ENCODE results near the gene ZNF316. TPM values are rescaled to one million over a fixed set of nuclear protein-coding genes. Genes with fewer than 3 reads are reported as not detected.
A peak's percentile ranks its signal among the peaks of the same experiment; 100 is the strongest.

Gene ZNF316
- 10 to 100 TPM; 37.1 to 39.9 TPM for total RNA-seq
- total RNA-seq: 64.3 to 72.7 reads per million in 2 donors

DNA sequence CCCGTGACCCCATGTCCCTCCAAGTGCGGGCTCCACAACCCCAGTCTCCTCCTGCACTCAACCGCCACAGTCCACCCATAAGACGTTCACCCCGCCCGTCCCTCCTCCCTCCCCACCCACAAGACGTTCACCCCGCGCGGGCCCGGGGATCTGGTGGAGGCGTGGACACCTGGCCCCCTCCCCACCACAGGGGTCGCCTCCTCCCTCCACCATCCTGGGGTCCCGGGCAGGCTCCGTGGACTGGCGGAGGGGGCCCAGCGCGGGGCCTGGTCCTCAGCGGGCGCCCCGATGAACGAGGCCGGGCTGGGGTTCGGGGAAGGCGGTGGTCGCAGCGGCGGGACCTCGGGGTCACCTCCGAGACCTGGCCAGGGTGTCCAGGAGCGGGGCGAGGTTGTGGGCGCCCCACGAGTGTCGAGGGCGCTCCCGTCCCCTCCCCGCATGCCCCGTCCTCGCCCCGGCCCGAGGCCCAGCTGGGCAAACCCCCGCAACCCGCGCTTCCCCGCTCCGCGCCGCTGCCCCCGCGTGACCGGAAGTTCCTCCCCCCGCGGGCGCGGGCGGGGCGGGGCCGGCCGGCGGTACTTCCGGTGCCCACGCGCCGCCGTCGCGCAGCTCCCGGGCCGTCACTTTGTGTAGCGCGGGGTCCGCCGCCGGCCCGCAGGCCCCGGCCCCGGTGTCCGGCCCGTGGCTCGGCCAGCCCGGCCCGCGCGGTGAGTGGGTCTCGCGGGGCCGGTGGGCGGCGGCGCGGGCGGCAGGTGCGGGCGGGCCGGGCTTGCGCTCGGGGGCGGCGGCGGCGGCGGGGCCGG, at the start of gene ZNF316:
ZNF316 (plus strand) TSS at position 578 of the 803 bp plus-strand sequence. CDS start 5,092 bp downstream, outside the sequence.
- DNase-seq (peak; percentile 46 to 67 (median 53)), ATAC-seq (peak; percentile 67)
- Mint-ChIP-seq H3K27ac (peak within 1 kb of the TSS; percentile 92), H3K27me3 (no peaks in the 10 kb centered on the region), H3K36me3 (ENCODE audit: low read depth) (no peaks in the 10 kb centered on the region), H3K4me3 (peak within 1 kb of the TSS; percentile 90), H3K4me1 (peaks cover 28% of the 10 kb centered on the region)
- no peaks in the 10 kb centered on the region for H3K9me3 ChIP-seq (ENCODE audit: control insufficient read depth, low read length, poor library complexity, severe bottlenecking)

- DNase-seq (no peak), ATAC-seq (no peak)
- Mint-ChIP-seq H3K36me3 (ENCODE audit: low read depth) (peaks cover 2% of the 10 kb centered on the region), H3K4me1 (peaks cover 12% of the 10 kb centered on the region), H3K27me3 (no peaks in the 10 kb centered on the region), H3K27ac (peak overlapping the region; percentile 57), H3K4me3 (peak overlapping the region; percentile 43)
- H3K9me3 ChIP-seq (ENCODE audit: control insufficient read depth, low read length, poor library complexity, severe bottlenecking): no peaks in the 10 kb centered on the region
Observed at GRCh38 chr7:6588566-6588965, 48.6 kb upstream of the ZNF316 start.

GRCh38 chr7:6589151-6589828, 47.8 kb upstream of the ZNF316 start:
- H3K4me1 Mint-ChIP-seq: peaks cover 12% of the 10 kb centered on the region
- peak overlapping the region; percentile 57 for H3K27ac Mint-ChIP-seq
- H3K9me3 ChIP-seq (ENCODE audit: control insufficient read depth, low read length, poor library complexity, severe bottlenecking): no peaks in the 10 kb centered on the region
- H3K36me3 Mint-ChIP-seq (ENCODE audit: low read depth): peaks cover 2% of the 10 kb centered on the region
- ATAC-seq: no peak
- no peaks in the 10 kb centered on the region for H3K27me3 Mint-ChIP-seq
- DNase-seq: no peak
- peak overlapping the region; percentile 66 for H3K4me3 Mint-ChIP-seq

DNA sequence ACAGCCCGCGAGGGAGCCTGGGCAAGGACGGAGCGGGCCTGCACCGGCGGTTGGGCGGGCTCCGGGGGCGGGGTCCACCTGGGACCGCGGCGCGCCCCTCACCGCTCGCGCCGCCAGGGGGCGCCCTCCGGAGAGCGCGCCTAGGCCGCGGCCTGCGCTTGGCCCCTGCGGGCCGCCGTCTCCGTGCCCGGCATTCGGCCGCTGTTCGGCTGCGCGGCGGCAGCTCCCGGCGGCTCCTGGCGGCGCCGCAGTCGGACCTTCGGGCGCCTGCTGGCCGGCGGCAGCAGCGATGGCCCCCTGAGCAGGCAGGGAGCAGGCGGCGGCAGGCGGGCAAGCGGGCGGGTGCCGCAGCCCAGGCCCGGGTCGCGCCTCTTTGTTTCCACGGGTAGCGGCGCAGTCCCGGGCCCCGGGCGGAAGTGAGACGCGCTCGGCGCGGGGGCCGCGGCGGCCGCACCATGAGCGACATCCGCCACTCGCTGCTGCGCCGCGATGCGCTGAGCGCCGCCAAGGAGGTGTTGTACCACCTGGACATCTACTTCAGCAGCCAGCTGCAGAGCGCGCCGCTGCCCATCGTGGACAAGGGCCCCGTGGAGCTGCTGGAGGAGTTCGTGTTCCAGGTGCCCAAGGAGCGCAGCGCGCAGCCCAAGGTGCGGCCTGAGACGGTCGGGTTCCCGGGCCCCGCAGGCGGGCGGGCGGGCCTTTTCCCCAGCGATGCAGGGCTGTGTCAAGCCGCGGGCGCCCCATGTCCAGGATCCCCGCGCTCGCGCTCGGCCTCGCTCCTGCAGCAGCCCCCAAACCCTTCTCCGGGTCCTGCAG, 47.1 kb upstream of the ZNF316 start, which contains the start of gene INTS15:
INTS15 (plus strand) TSS at position 193 of the 816 bp plus-strand sequence; CDS start at position 456, 263 bp downstream.
- peak within 1 kb of the TSS; percentile 96 for H3K27ac Mint-ChIP-seq
- H3K36me3 Mint-ChIP-seq (ENCODE audit: low read depth): no peaks in the 10 kb centered on the region
- H3K27me3 Mint-ChIP-seq: no peaks in the 10 kb centered on the region
- peak within 1 kb of the TSS; percentile 97 for H3K4me3 Mint-ChIP-seq
- DNase-seq (peak; percentile 77 to 85 (median 85)), ATAC-seq (peak; percentile 92)
- no peaks in the 10 kb centered on the region for H3K9me3 ChIP-seq (ENCODE audit: control insufficient read depth, low read length, poor library complexity, severe bottlenecking)
- peaks cover 12% of the 10 kb centered on the region for H3K4me1 Mint-ChIP-seq

DNA sequence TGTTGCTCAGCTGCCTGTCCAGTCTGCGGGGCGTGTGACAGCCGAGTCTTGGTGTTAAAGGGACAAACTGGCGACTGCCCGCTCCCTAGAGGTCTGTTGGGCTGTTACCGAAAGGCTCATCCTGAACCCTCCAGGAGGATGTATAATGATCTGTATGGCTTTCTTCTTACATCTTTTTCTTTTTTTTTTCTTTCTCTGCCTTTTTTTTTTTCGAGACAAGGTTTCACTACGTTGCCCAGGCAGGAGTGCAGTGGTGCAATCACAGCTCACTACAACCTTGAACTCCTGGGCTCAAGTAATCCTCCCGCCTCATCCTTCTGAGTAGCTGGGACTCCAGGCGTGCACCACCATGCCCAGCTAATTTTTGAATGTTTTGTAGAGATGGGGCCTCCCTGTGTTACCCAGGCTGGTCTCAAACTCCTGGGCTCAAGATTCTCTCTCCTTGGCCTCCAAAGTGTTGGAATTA, 46.4 kb upstream of the ZNF316 start:
- Mint-ChIP-seq H3K4me1 (peaks cover 12% of the 10 kb centered on the region), H3K36me3 (ENCODE audit: low read depth) (no peaks in the 10 kb centered on the region), H3K27ac (peak overlapping the region; percentile 96), H3K27me3 (no peaks in the 10 kb centered on the region), H3K4me3 (peak overlapping the region; percentile 97)
- H3K9me3 ChIP-seq (ENCODE audit: control insufficient read depth, low read length, poor library complexity, severe bottlenecking): no peaks in the 10 kb centered on the region
- ATAC-seq (no peak), DNase-seq (no peak)

- H3K27me3 Mint-ChIP-seq: no peaks in the 10 kb centered on the region
- no peak overlapping the region for H3K4me3 Mint-ChIP-seq
- peaks cover 9% of the 10 kb centered on the region for H3K4me1 Mint-ChIP-seq
- ATAC-seq (no peak), DNase-seq (no peak)
- H3K9me3 ChIP-seq (ENCODE audit: control insufficient read depth, low read length, poor library complexity, severe bottlenecking): no peaks in the 10 kb centered on the region
- no peak overlapping the region for H3K27ac Mint-ChIP-seq
- no peaks in the 10 kb centered on the region for H3K36me3 Mint-ChIP-seq (ENCODE audit: low read depth)
Observed at GRCh38 chr7:6600093-6600492, 37.0 kb upstream of the ZNF316 start.

- H3K36me3 Mint-ChIP-seq (ENCODE audit: low read depth): no peaks in the 10 kb centered on the region
- peaks cover 12% of the 10 kb centered on the region for H3K4me1 Mint-ChIP-seq
- H3K9me3 ChIP-seq (ENCODE audit: control insufficient read depth, low read length, poor library complexity, severe bottlenecking): no peaks in the 10 kb centered on the region
- no peak overlapping the region for H3K27ac Mint-ChIP-seq
- no peak for DNase-seq
- no peak for ATAC-seq
- H3K27me3 Mint-ChIP-seq: no peaks in the 10 kb centered on the region
- H3K4me3 Mint-ChIP-seq: no peak overlapping the region
Observed at GRCh38 chr7:6604458-6604857, 32.7 kb upstream of the ZNF316 start.

- Mint-ChIP-seq H3K36me3 (ENCODE audit: low read depth) (no peaks in the 10 kb centered on the region), H3K27me3 (no peaks in the 10 kb centered on the region), H3K4me3 (no peak overlapping the region), H3K27ac (no peak overlapping the region), H3K4me1 (peaks cover 10% of the 10 kb centered on the region)
- H3K9me3 ChIP-seq (ENCODE audit: control insufficient read depth, low read length, poor library complexity, severe bottlenecking): no peaks in the 10 kb centered on the region
- ATAC-seq (no peak), DNase-seq (no peak)
Observed at GRCh38 chr7:6606866-6607583, 30.1 kb upstream of the ZNF316 start.

GRCh38 chr7:6607651-6608051, 29.5 kb upstream of the ZNF316 start:
- Mint-ChIP-seq H3K27me3 (no peaks in the 10 kb centered on the region), H3K4me1 (peaks cover 9% of the 10 kb centered on the region), H3K4me3 (no peak overlapping the region), H3K36me3 (ENCODE audit: low read depth) (peaks cover under 1% of the 10 kb centered on the region), H3K27ac (no peak overlapping the region)
- no peak for DNase-seq
- no peak for ATAC-seq
- no peaks in the 10 kb centered on the region for H3K9me3 ChIP-seq (ENCODE audit: control insufficient read depth, low read length, poor library complexity, severe bottlenecking)

GRCh38 chr7:6608081-6608480, 29.0 kb upstream of the ZNF316 start:
- peaks cover 9% of the 10 kb centered on the region for H3K4me1 Mint-ChIP-seq
- H3K27me3 Mint-ChIP-seq: no peaks in the 10 kb centered on the region
- peaks cover 3% of the 10 kb centered on the region for H3K36me3 Mint-ChIP-seq (ENCODE audit: low read depth)
- ATAC-seq: no peak
- H3K27ac Mint-ChIP-seq: no peak overlapping the region
- no peak overlapping the region for H3K4me3 Mint-ChIP-seq
- H3K9me3 ChIP-seq (ENCODE audit: control insufficient read depth, low read length, poor library complexity, severe bottlenecking): no peaks in the 10 kb centered on the region
- DNase-seq: no peak

DNA sequence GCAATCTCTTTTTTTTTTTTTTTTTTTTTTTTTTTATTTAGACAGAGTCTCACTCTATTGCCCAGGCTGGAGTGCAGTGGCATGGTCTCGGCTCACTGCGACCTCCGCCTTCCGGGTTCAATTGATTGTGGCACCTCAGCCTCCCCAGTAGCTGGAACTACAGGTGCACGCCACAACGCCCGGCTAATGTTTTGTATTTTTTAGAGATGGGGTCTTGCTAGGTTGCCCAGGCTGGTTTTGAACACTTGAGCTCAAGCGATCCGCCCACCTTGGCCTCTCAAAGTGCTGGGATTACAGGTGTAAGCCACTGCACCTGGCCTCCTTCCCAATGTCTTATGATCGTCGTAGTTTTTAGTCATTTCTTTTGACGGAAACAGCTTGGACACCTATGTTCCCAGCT, 28.3 kb upstream of the ZNF316 start:
- Mint-ChIP-seq H3K27ac (no peak overlapping the region), H3K4me1 (peaks cover 9% of the 10 kb centered on the region)
- no peak for ATAC-seq

GRCh38 chr7:6612819-6613218, 24.3 kb upstream of the ZNF316 start:
- Mint-ChIP-seq H3K4me1 (peaks cover 3% of the 10 kb centered on the region), H3K27ac (no peak overlapping the region), H3K27me3 (peaks cover 12% of the 10 kb centered on the region), H3K4me3 (no peak overlapping the region), H3K36me3 (ENCODE audit: low read depth) (peaks cover 3% of the 10 kb centered on the region)
- H3K9me3 ChIP-seq (ENCODE audit: control insufficient read depth, low read length, poor library complexity, severe bottlenecking): no peaks in the 10 kb centered on the region
- ATAC-seq: no peak
- no peak for DNase-seq

More for the DNA sequence above, 28.3 kb upstream of the ZNF316 start:
- no peaks in the 10 kb centered on the region for H3K9me3 ChIP-seq (ENCODE audit: control insufficient read depth, low read length, poor library complexity, severe bottlenecking)
- DNase-seq: no peak
- H3K27me3 Mint-ChIP-seq: peaks cover 4% of the 10 kb centered on the region
- H3K4me3 Mint-ChIP-seq: no peak overlapping the region
- H3K36me3 Mint-ChIP-seq (ENCODE audit: low read depth): peaks cover 3% of the 10 kb centered on the region

Data from T-helper 17 cell (primary cell).